Body of pancreas (tissue), 4 donors: ENCODE data around the gene SLC12A5. TPM values are rescaled to one million over a fixed set of nuclear protein-coding genes. Genes with fewer than 3 reads are reported as not detected.

Experiments
- ATAC-seq: fragments of 150-250 bp; one replicate; pipeline ENCODE4 v1.9.1; 2016
- DNase-seq, 4 donors: peaks; one replicate each; pipeline ENCODE4 v3.0.0-alpha.2; 2019
- H3K27ac ChIP-seq, 4 donors: fragments of 200-600 bp; sonication (generic); 1 replicate in 3 of 4; 2 replicates in 1 of 4; pipeline versions ENCODE4 v1.5.1 to v1.6.1; 2016 to 2019; ENCODE audit warnings: mild to moderate bottlenecking in 1 of 4, mixed read lengths in 1 of 4, moderate library complexity in 1 of 4
- H3K27me3 ChIP-seq, 2 donors: fragments of 200-600 bp; sonication (generic); one replicate each; pipeline ENCODE4 v1.6.0; 2016; ENCODE audit warnings: mild to moderate bottlenecking in 1 of 2
- H3K36me3 ChIP-seq, 2 donors: fragments of 200-600 bp; sonication (generic); replicated peaks in 1 of 2; 2 replicates each; pipeline ENCODE4 v1.5.1; 2016; ENCODE audit warnings: low read depth in 2 of 2; ENCODE audit not compliant: insufficient read depth in 1 of 2
- H3K4me1 ChIP-seq: fragments of 200-600 bp; sonication (generic); one replicate; pipeline ENCODE4 v1.6.0; 2016
- H3K4me3 ChIP-seq, 2 donors: fragments of 200-600 bp; sonication (generic); 1 replicate in 1 of 2; 2 replicates in 1 of 2; pipeline ENCODE4 v1.5.1; 2016 to 2019
- H3K9me3 ChIP-seq, 3 donors: fragments of 200-600 bp; sonication (generic); 1 replicate in 2 of 3; 2 replicates in 1 of 3; pipeline ENCODE4 v1.5.1; 2016
- POLR2A ChIP-seq, 3 donors: fragments of 450-650 bp; IDR thresholded peaks; one replicate each; pipeline ENCODE4 v1.6.1; 2016; ENCODE audit warnings: antibody characterized with exemption in 3 of 3, mild to moderate bottlenecking in 2 of 3
- WGBS, 2 donors: methylation state at CpG; one replicate each; pipeline ENCODE4 v1.1.5; 2017; 5-methylcytosine and 5-hydroxymethylcytosine counted together
- intact Hi-C: fragments of 100-400 bp; cut with DNase I; formaldehyde crosslinking; loops from one replicate; pipeline ENCODE4 v1.15.1; 2023
- total RNA-seq, 2 donors: library from RNA; depleted of rRNA; stranded (reverse); fragments of >200 nt; gene quantifications; one replicate each; pipeline ENCODE4 v1.1.0, GENCODE V29; 2016
- TF ChIP-seq, protein P1 (sequence below), 7 experiments: fragments of 450-650 bp in 4 of 7; fragments of 200-600 bp in 3 of 7; sonication (generic) in 3 of 7; IDR thresholded peaks; one replicate each; pipeline ENCODE4 v1.5.1; 2016 to 2019; ENCODE audit warnings: antibody characterized with exemption in 7 of 7

Gene SLC12A5
- total RNA-seq, 2 donors from 2014 or later = not detected

DNA sequence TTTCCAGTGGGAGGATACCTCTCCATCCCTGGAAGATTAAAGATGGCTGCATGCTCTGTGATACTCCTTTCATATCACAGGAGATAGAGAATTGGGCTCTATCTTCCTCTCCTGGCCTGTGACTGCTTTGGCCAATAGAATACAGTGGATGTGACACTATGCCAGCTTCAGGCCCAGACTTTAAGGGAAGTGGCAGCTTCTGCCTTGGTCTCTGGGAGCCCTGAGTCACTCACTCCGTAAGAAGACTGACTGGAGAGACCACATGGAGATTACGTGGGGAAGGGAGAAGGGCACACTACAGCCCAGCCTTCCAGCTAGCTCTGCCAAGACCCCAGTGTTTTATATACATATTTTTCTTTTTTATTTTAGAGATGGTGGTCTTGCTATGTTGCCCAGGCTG, 30.7 kb upstream of the SLC12A5 start:
- Histone ChIP-seq H3K4me1 (no peaks in the 10 kb centered on the region), H3K27ac (no peak overlapping the region), H3K4me3 (no peak overlapping the region), H3K9me3 (no peaks in the 10 kb centered on the region), H3K27me3 (peaks cover 0 to 3% of the 10 kb centered on the region in 2 donors), H3K36me3 (no peaks in the 10 kb centered on the region)
- intact Hi-C loops = no loop called here
- 25 to 56% methylated on average over 2 of the region's 2 CpGs for WGBS, 2 donors
- DNase-seq = peak in 1 of 4 donors; percentile 55
- TF ChIP-seq POLR2A (IDR thresholded peaks at IDR 0.05) = no peak
- TF ChIP-seq, protein P1, sequence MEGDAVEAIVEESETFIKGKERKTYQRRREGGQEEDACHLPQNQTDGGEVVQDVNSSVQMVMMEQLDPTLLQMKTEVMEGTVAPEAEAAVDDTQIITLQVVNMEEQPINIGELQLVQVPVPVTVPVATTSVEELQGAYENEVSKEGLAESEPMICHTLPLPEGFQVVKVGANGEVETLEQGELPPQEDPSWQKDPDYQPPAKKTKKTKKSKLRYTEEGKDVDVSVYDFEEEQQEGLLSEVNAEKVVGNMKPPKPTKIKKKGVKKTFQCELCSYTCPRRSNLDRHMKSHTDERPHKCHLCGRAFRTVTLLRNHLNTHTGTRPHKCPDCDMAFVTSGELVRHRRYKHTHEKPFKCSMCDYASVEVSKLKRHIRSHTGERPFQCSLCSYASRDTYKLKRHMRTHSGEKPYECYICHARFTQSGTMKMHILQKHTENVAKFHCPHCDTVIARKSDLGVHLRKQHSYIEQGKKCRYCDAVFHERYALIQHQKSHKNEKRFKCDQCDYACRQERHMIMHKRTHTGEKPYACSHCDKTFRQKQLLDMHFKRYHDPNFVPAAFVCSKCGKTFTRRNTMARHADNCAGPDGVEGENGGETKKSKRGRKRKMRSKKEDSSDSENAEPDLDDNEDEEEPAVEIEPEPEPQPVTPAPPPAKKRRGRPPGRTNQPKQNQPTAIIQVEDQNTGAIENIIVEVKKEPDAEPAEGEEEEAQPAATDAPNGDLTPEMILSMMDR (IDR thresholded peaks at IDR 0.05) = no peak
- no peak for ATAC-seq

DNA sequence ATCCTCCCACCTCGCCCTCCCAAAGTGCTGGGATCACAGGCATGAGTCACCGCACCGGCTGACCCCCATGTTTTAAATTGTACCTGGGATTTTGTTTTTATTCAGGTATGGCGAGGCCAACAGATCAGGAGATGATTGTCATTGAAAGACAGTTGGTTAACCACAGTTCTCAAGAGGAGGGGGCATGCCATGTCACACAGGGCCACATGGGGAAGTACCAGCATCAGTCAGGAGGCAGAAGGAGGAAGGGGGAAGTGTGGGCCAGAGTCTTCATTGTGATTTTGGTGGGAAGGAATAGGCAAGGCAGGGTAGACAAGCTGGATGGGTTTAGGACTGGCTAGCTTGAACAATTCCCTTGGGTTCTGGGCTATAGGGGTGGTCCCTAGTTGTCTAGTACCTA, 30.3 kb upstream of the SLC12A5 start:
- intact Hi-C loops = no loop called here
- no peaks in the 10 kb centered on the region for H3K36me3 ChIP-seq
- no peaks in the 10 kb centered on the region for H3K9me3 ChIP-seq
- DNase-seq (peak in 1 of 4 donors; percentile 52), ATAC-seq (no peak)
- no peak overlapping the region for H3K4me3 ChIP-seq
- no peak overlapping the region for H3K27ac ChIP-seq
- peaks cover 0 to 3% of the 10 kb centered on the region in 2 donors for H3K27me3 ChIP-seq
- TF ChIP-seq, protein P1 (IDR thresholded peaks at IDR 0.05) = peak in 1 of 7 experiments; percentile 4
- no peak for TF ChIP-seq POLR2A (IDR thresholded peaks at IDR 0.05)
- 45 to 48% methylated on average over 4 of the region's 4 CpGs for WGBS, 2 donors
- H3K4me1 ChIP-seq = no peaks in the 10 kb centered on the region

DNA sequence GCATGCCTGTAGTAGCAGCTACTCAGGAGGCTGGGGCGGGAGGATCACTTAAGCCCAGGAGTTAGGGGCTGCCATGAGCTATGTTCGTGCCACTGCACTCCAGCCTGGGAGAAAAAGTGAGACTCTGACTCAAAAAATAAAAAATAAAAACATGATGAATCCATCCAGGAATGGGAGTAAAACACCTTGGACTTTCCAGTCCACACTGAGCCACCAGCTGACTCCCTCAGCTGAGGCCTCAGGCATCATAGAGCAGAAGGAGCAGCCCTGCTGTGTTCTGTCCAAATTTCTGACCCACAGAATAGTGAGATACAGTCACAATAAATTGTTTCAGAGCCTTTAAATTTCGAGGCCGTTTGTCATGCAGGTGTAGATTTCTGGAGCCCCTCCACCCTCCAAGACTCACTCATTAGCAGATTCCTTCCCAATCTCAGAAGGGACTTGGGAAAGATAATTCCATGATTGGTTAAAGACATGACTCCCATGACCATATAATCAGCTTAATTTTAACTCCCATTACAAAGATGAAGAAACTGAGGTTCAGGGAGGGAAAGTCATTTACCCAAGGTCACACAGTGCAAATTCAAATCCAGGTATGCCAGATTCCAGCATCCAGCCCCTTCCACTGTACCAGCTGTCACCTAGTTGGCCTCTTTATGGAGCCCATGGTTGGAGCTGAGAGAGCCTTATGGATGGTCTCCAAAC, 29.3 kb upstream of the SLC12A5 start:
- DNase-seq (no peak), ATAC-seq (no peak)
- H3K4me1 ChIP-seq = no peaks in the 10 kb centered on the region
- peaks cover 0 to 3% of the 10 kb centered on the region in 2 donors for H3K27me3 ChIP-seq
- H3K36me3 ChIP-seq = no peaks in the 10 kb centered on the region
- intact Hi-C loops = no loop called here
- H3K9me3 ChIP-seq = no peaks in the 10 kb centered on the region
- TF ChIP-seq, protein P1 (IDR thresholded peaks at IDR 0.05) = no peak
- no peak for TF ChIP-seq POLR2A (IDR thresholded peaks at IDR 0.05)
- no peak overlapping the region for H3K27ac ChIP-seq
- H3K4me3 ChIP-seq = no peak overlapping the region
- 51% methylated on average over 4 of the region's 4 CpGs for WGBS, 2 donors

DNA sequence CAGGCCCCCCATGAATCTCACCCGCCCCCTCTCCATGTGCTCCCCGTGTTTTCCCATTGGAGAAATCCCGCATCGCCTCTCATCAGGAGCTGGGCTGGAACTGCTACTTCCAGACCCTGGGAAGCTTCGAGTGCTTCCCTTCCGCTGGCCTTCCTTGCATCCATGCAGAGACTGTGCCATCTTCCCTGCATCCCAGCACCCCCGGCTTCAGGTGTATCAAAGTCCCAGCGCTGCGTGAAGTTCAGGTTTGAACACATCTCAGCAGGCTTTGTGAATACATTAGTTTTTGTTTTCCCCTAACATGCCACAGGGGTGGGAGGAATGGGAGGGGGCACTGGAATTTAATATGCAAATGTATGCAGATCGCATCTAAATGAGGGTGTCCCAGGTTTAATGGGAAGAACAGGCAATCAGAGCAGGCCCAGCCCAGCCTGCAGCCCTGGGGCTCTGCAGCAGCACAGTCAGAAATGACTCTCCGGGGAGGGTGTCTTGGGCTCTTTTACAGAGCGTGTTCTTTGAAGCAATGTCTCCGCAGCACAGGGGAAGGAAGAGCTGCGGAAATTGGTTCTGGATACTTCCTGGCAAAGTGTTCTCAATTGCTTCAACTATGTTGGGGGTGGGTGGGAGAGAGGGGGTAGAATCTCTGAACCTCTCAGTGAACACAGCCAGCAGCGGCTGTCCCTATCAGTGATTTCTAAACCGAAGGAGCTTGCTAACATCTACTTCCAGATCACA, 28.6 kb upstream of the SLC12A5 start:
- TF ChIP-seq, protein P1 (IDR thresholded peaks at IDR 0.05) = no peak
- TF ChIP-seq POLR2A (IDR thresholded peaks at IDR 0.05) = no peak
- no peak for DNase-seq
- no peak for ATAC-seq
- Histone ChIP-seq H3K27me3 (peaks cover 0 to 3% of the 10 kb centered on the region in 2 donors), H3K36me3 (no peaks in the 10 kb centered on the region), H3K4me1 (no peaks in the 10 kb centered on the region), H3K9me3 (no peaks in the 10 kb centered on the region), H3K4me3 (no peak overlapping the region), H3K27ac (no peak overlapping the region)
- intact Hi-C loops = no loop called here
- WGBS, 2 donors = 38 to 41% methylated on average over 15 to 16 of the region's 16 CpGs
